ENCODE data around the gene ELP2.

ELP2 gene

DNA sequence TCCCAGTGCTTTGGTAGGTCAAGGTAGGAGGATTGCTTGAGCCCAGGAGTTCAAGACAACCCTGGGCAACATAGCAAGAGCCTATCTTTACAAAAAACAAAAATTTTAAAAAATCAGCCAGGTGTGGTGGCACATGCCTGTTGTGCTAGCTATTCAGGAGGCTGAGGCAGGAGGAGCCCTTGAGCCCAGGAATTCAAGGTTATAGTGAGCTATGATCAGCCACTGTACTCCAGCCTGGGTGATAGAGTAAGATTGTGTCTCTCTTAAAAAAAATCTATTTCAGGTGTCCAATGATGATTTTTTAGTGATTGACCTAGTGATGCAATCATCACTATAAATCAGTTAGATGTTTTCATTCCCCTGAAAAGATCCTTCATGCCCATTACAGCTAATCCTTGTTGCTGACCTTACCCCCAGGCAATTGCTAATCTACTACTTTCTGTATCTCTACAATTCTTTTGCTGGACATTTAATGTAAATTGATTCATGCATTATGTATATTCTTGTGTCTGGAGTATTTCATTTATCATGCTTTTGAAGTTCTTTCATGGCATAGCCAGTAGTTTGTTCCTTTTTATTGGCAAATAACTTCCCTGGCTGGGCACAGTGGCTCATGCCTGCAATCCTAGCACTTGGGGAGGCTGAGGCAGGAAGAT, 67.9 kb downstream of the ELP2 start:
- ChIA-PET POLR2A (interaction anchor here (0.5 kb wide), 1 partner anchor 56 kb away, joined by 7 read pairs; no protein-coding TSS in a partner anchor), CTCF (interaction anchor here (1.3 to 1.4 kb wide), 2 partner anchors 87 to 180 kb away, joined by 3 to 4 read pairs; no protein-coding TSS in a partner anchor)
- Histone ChIP-seq H3K27ac (ENCODE audit: extremely low read depth, low read depth, low read length) (no peak overlapping the region), H3K9me3 (ENCODE audit: control insufficient read depth, insufficient read depth, low read depth, low read length) (no peaks in the 10 kb centered on the region), H3K4me1 (ENCODE audit: control insufficient read depth, insufficient read depth, low read length) (no peaks in the 10 kb centered on the region), H3K4me3 (ENCODE audit: low read depth, low read length) (no peak overlapping the region), H3K36me3 (ENCODE audit: control insufficient read depth in 2 of 2, insufficient read depth in 1 of 2, low read length in 2 of 2) (peaks cover 0 to 18% of the 10 kb centered on the region in 2 experiments; a peak in 1 of 3 replicates)
- no peak for TF ChIP-seq ZNF302 (tag by site-specific recombination; IDR thresholded peaks at IDR 0.05; ENCODE audit: low read depth)
- TF ChIP-seq ZNF670 (tag by site-specific recombination; IDR thresholded peaks at IDR 0.05; ENCODE audit: low read depth), result no peak
- no peak for TF ChIP-seq ZFP69B (tag by site-specific recombination; IDR thresholded peaks at IDR 0.05)
- TF ChIP-seq ZNF114 (tag by site-specific recombination; IDR thresholded peaks at IDR 0.05), result no peak
- no peak for TF ChIP-seq ZNF140 (tag by site-specific recombination; IDR thresholded peaks at IDR 0.05)
- TF ChIP-seq ZNF155 (tag by site-specific recombination; IDR thresholded peaks at IDR 0.05), result no peak
- TF ChIP-seq ZNF76 (tag by site-specific recombination; IDR thresholded peaks at IDR 0.05; ENCODE audit: borderline replicate concordance, low read depth), result no peak
- TF ChIP-seq SP3 (tag by site-specific recombination; IDR thresholded peaks at IDR 0.05), result no peak
- no peak for TF ChIP-seq ZFP3 (tag by site-specific recombination; IDR thresholded peaks at IDR 0.05; ENCODE audit: low read depth)
- TF ChIP-seq, protein P1, sequence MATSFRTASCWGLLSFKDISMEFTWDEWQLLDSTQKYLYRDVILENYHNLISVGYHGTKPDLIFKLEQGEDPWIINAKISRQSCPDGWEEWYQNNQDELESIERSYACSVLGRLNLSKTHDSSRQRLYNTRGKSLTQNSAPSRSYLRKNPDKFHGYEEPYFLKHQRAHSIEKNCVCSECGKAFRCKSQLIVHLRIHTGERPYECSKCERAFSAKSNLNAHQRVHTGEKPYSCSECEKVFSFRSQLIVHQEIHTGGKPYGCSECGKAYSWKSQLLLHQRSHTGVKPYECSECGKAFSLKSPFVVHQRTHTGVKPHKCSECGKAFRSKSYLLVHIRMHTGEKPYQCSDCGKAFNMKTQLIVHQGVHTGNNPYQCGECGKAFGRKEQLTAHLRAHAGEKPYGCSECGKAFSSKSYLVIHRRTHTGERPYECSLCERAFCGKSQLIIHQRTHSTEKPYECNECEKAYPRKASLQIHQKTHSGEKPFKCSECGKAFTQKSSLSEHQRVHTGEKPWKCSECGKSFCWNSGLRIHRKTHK (tag by site-specific recombination; IDR thresholded peaks at IDR 0.05), result no peak

DNA sequence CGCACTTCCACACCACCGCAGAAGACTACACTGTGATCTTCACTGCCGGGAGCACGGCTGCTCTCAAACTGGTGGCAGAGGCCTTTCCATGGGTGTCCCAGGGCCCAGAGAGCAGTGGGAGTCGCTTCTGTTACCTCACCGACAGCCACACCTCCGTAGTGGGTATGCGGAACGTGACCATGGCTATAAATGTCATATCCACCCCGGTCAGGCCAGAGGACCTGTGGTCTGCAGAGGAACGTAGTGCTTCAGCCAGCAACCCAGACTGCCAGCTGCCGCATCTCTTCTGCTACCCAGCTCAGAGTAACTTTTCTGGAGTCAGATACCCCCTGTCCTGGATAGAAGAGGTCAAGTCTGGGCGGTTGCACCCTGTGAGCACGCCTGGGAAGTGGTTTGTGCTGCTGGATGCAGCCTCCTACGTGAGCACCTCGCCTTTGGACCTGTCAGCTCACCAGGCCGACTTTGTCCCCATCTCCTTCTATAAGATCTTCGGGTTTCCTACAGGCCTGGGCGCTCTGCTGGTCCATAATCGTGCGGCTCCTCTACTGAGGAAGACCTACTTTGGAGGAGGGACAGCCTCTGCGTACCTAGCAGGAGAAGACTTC, 70.1 kb downstream of the ELP2 start:
- Histone ChIP-seq H3K27ac (ENCODE audit: extremely low read depth, low read depth, low read length) (no peak overlapping the region), H3K36me3 (ENCODE audit: control insufficient read depth in 2 of 2, insufficient read depth in 1 of 2, low read length in 2 of 2) (peaks cover 0 to 22% of the 10 kb centered on the region in 2 experiments; a peak in 1 of 3 replicates), H3K4me3 (ENCODE audit: low read depth, low read length) (no peak overlapping the region), H3K9me3 (ENCODE audit: control insufficient read depth, insufficient read depth, low read depth, low read length) (no peaks in the 10 kb centered on the region), H3K4me1 (ENCODE audit: control insufficient read depth, insufficient read depth, low read length) (no peaks in the 10 kb centered on the region)
- TF ChIP-seq ZBTB20 (tag by site-specific recombination; IDR thresholded peaks at IDR 0.05) (no peak), GLIS1 (tag by site-specific recombination; IDR thresholded peaks at IDR 0.05) (no peak), SP3 (tag by site-specific recombination; IDR thresholded peaks at IDR 0.05) (no peak), FEZF1 (tag by site-specific recombination; IDR thresholded peaks at IDR 0.05) (no peak), ZXDB (tag by site-specific recombination; IDR thresholded peaks at IDR 0.05) (no peak), ZNF391 (tag by site-specific recombination; IDR thresholded peaks at IDR 0.05; ENCODE audit: borderline replicate concordance, low read depth) (no peak), GLI4 (tag by site-specific recombination; IDR thresholded peaks at IDR 0.05) (no peak), ZNF707 (tag by site-specific recombination; IDR thresholded peaks at IDR 0.05) (no peak), MZF1 (tag by site-specific recombination; IDR thresholded peaks at IDR 0.05; ENCODE audit: borderline replicate concordance) (no peak), ZNF138 (tag by site-specific recombination; IDR thresholded peaks at IDR 0.05; ENCODE audit: borderline replicate concordance) (no peak), ZNF701 (tag by site-specific recombination; IDR thresholded peaks at IDR 0.05) (no peak), ZNF596 (tag by site-specific recombination; IDR thresholded peaks at IDR 0.05) (no peak), KLF10 (tag by site-specific recombination; IDR thresholded peaks at IDR 0.05) (no peak), ZNF211 (tag by site-specific recombination; IDR thresholded peaks at IDR 0.05; ENCODE audit: low read depth) (no peak), ZBTB7A (tag by site-specific recombination; IDR thresholded peaks at IDR 0.05; ENCODE audit: low read depth) (no peak), ZNF521 (tag by site-specific recombination; IDR thresholded peaks at IDR 0.05) (no peak), ZNF658 (tag by site-specific recombination; IDR thresholded peaks at IDR 0.05) (no peak)
- TF ChIP-seq, protein P2, sequence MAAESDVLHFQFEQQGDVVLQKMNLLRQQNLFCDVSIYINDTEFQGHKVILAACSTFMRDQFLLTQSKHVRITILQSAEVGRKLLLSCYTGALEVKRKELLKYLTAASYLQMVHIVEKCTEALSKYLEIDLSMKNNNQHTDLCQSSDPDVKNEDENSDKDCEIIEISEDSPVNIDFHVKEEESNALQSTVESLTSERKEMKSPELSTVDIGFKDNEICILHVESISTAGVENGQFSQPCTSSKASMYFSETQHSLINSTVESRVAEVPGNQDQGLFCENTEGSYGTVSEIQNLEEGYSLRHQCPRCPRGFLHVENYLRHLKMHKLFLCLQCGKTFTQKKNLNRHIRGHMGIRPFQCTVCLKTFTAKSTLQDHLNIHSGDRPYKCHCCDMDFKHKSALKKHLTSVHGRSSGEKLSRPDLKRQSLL (tag by site-specific recombination; IDR thresholded peaks at IDR 0.05), result no peak
- TF ChIP-seq, protein P3, sequence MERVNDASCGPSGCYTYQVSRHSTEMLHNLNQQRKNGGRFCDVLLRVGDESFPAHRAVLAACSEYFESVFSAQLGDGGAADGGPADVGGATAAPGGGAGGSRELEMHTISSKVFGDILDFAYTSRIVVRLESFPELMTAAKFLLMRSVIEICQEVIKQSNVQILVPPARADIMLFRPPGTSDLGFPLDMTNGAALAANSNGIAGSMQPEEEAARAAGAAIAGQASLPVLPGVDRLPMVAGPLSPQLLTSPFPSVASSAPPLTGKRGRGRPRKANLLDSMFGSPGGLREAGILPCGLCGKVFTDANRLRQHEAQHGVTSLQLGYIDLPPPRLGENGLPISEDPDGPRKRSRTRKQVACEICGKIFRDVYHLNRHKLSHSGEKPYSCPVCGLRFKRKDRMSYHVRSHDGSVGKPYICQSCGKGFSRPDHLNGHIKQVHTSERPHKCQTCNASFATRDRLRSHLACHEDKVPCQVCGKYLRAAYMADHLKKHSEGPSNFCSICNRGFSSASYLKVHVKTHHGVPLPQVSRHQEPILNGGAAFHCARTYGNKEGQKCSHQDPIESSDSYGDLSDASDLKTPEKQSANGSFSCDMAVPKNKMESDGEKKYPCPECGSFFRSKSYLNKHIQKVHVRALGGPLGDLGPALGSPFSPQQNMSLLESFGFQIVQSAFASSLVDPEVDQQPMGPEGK (tag by site-specific recombination; IDR thresholded peaks at IDR 0.05), result no peak
- TF ChIP-seq, protein P1 (tag by site-specific recombination; IDR thresholded peaks at IDR 0.05), result no peak
- ChIA-PET POLR2A (no interaction called here), CTCF (interaction anchor here (0.5 kb wide), 1 partner anchor 25 kb away, joined by 3 read pairs; no protein-coding TSS in a partner anchor)
